ENCODE measurements around the gene CNTN5.

CNTN5 gene

GRCh38 chr11:99464985-99465384 lies 444.2 kb downstream of the CNTN5 start:
- no peak for TF ChIP-seq CTCF (IDR thresholded peaks at IDR 0.05)

- no peak for TF ChIP-seq CTCF (IDR thresholded peaks at IDR 0.05)
Measured at GRCh38 chr11:99489581-99489980, 468.8 kb downstream of the CNTN5 start.

- no peak for TF ChIP-seq CTCF (IDR thresholded peaks at IDR 0.05)
Measured at GRCh38 chr11:99494065-99494464, 473.3 kb downstream of the CNTN5 start.

- TF ChIP-seq CTCF (IDR thresholded peaks at IDR 0.05) = no peak
Measured at GRCh38 chr11:99501655-99502054, 480.9 kb downstream of the CNTN5 start.

GRCh38 chr11:99505316-99505715 lies 484.6 kb downstream of the CNTN5 start:
- TF ChIP-seq CTCF (IDR thresholded peaks at IDR 0.05) = no peak

- no peak for TF ChIP-seq CTCF (IDR thresholded peaks at IDR 0.05)
Measured at GRCh38 chr11:99505831-99506230, 485.1 kb downstream of the CNTN5 start.

- no peak for TF ChIP-seq CTCF (IDR thresholded peaks at IDR 0.05)
Measured at GRCh38 chr11:99509863-99510262, 489.1 kb downstream of the CNTN5 start.

- TF ChIP-seq CTCF (IDR thresholded peaks at IDR 0.05) = no peak
Measured at GRCh38 chr11:99513368-99513767, 492.6 kb downstream of the CNTN5 start.
